RWPE2 (cell line): ENCODE data around the gene WWOX.

Experiments used
- ATAC-seq: fragments of 200-7000 bp; cut with Tn5 transposase; 3 replicates; pipeline ENCODE4 v1.9.1; 2021; ENCODE audit warnings: low read depth
- DNase-seq: peaks from one replicate; pipeline ENCODE4 v3.0.0-alpha.2; 2020; ENCODE audit warnings: low spot score
- H3K27ac ChIP-seq: fragments of 450-650 bp; 2 replicates; pipeline ENCODE4 v1.5.1; 2017; ENCODE audit warnings: mild to moderate bottlenecking; ENCODE audit not compliant: poor library complexity, severe bottlenecking
- H3K27me3 ChIP-seq: fragments of 250-450 bp; sonication (Bioruptor Pico); 2 replicates; pipeline ENCODE4 v1.5.1; 2021; ENCODE audit warnings: mild to moderate bottlenecking, moderate library complexity; ENCODE audit not compliant: insufficient read depth, poor library complexity, severe bottlenecking
- H3K36me3 ChIP-seq: fragments of 250-450 bp; sonication (Bioruptor Pico); 2 replicates; pipeline ENCODE4 v1.5.1; 2020; ENCODE audit warnings: low read depth, mild to moderate bottlenecking, moderate library complexity
- H3K4me1 ChIP-seq: fragments of 250-450 bp; sonication (Bioruptor Pico); 2 replicates; pipeline ENCODE4 v1.5.1; 2021; ENCODE audit warnings: mild to moderate bottlenecking, moderate library complexity; ENCODE audit not compliant: insufficient read depth, poor library complexity, severe bottlenecking
- H3K4me3 ChIP-seq: fragments of 250-450 bp; sonication (Bioruptor Pico); 2 replicates; pipeline ENCODE4 v1.5.1; 2021; ENCODE audit warnings: mild to moderate bottlenecking, moderate library complexity; ENCODE audit not compliant: severe bottlenecking
- H3K9me3 ChIP-seq: fragments of 250-450 bp; sonication (Bioruptor Pico); 2 replicates; pipeline ENCODE4 v1.5.1; 2021; ENCODE audit warnings: mild to moderate bottlenecking, moderate library complexity; ENCODE audit not compliant: severe bottlenecking
- TF ChIP-seq, protein P1 (sequence below): fragments of 450-650 bp; IDR thresholded peaks from one replicate; pipeline ENCODE4 v1.5.1; 2017; ENCODE audit warnings: mild to moderate bottlenecking, moderate library complexity; ENCODE audit not compliant: poor library complexity, severe bottlenecking

The WWOX gene

DNA sequence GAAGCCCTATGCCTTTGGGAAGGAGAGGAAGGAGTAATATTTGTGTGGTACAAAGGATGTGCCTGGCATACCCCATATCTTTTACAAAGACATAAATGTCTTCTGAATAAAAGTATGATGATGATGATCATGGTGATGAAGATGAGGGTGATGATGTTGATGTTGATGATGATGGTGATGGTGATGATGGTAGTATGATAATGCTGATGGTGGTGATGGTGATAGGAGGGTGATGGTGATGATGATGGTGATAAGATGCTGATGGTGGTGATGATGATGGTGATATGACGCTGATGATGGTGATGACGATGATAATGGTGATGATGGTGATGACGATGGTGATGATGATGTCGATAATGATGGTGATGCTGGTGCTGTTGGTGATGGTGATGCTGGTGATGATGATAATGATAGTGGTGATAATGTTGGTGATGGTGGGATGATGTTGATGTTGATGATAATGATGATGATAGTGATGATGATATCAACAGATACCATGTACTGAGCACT lies 684.2 kb downstream of the WWOX start:
- H3K9me3 ChIP-seq, result no peaks in the 10 kb centered on the region
- H3K4me1 ChIP-seq, result no peaks in the 10 kb centered on the region
- TF ChIP-seq, protein P1, sequence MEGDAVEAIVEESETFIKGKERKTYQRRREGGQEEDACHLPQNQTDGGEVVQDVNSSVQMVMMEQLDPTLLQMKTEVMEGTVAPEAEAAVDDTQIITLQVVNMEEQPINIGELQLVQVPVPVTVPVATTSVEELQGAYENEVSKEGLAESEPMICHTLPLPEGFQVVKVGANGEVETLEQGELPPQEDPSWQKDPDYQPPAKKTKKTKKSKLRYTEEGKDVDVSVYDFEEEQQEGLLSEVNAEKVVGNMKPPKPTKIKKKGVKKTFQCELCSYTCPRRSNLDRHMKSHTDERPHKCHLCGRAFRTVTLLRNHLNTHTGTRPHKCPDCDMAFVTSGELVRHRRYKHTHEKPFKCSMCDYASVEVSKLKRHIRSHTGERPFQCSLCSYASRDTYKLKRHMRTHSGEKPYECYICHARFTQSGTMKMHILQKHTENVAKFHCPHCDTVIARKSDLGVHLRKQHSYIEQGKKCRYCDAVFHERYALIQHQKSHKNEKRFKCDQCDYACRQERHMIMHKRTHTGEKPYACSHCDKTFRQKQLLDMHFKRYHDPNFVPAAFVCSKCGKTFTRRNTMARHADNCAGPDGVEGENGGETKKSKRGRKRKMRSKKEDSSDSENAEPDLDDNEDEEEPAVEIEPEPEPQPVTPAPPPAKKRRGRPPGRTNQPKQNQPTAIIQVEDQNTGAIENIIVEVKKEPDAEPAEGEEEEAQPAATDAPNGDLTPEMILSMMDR, result no peak
- H3K27ac ChIP-seq, result no peak overlapping the region
- H3K36me3 ChIP-seq, result no peaks in the 10 kb centered on the region
- H3K4me3 ChIP-seq, result no peak overlapping the region
- ATAC-seq (no peak), DNase-seq (no peak)
- H3K27me3 ChIP-seq, result no peaks in the 10 kb centered on the region

DNA sequence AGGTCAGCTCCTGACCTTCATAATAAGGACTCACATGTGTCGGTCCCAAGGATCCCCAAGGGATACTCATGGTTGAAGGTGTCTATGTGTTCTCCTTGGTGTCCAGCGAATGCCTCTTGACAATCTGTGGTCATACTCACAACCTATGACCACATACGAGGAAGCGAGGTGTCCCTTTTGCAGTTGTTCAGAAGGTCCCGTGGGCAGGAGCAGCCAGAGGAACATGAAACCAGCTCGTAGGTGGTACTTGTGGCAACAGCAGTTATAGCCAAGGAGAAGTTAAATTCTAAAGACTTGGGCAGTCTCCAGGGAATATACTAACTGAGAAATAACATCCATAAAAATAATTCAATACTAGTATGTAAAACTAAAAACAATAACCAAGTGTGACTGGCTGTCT lies 685.3 kb downstream of the WWOX start:
- Histone ChIP-seq H3K27ac (no peak overlapping the region), H3K36me3 (no peaks in the 10 kb centered on the region), H3K27me3 (no peaks in the 10 kb centered on the region), H3K4me3 (no peak overlapping the region), H3K9me3 (no peaks in the 10 kb centered on the region), H3K4me1 (no peaks in the 10 kb centered on the region)
- DNase-seq, result no peak
- TF ChIP-seq, protein P1, result no peak
- no peak for ATAC-seq

DNA sequence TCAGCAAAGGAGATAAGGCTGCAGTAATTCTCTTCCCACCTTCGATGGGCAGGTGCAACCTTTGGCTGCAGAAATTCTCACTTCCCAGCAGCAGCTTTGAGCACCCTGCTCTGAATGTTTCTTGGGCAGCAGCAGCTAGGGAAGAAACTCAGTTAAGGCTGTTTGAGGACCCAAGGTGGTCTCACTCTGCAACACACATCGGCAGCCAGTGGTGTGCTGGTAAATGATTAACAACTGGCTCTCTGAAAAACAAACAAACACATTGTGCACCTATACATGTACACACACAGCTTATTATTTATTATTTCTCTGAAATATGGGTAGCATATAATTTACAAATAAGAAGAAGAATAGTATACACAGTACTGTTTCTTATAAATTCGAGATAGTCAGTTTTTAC lies 685.8 kb downstream of the WWOX start:
- ATAC-seq, result no peak
- Histone ChIP-seq H3K36me3 (no peaks in the 10 kb centered on the region), H3K27me3 (no peaks in the 10 kb centered on the region), H3K9me3 (no peaks in the 10 kb centered on the region), H3K27ac (no peak overlapping the region), H3K4me1 (no peaks in the 10 kb centered on the region), H3K4me3 (no peak overlapping the region)
- TF ChIP-seq, protein P1, result no peak
- DNase-seq, result no peak

DNA sequence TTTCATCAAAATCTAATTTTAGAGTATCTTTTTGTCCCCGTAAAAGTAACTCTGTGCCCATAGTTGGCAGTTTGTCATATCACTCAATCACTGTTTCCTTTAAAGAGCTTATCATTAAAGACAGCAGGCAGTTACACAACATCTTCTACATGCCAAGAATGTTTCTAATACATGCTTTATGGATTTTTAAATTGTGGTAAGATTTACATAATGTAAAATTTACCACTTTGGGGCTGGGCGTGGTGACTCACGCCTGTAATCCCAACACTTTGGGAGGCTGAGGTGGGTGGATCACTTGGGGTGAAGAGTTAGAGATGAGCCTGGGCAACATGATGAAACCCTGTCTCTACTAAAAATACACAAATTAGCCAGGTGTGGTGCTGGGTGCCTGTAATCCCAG lies 687.2 kb downstream of the WWOX start:
- Histone ChIP-seq H3K4me1 (no peaks in the 10 kb centered on the region), H3K27ac (no peak overlapping the region), H3K4me3 (no peak overlapping the region), H3K36me3 (no peaks in the 10 kb centered on the region), H3K27me3 (no peaks in the 10 kb centered on the region), H3K9me3 (no peaks in the 10 kb centered on the region)
- DNase-seq (no peak), ATAC-seq (peak; percentile 77)
- TF ChIP-seq, protein P1, result no peak

DNA sequence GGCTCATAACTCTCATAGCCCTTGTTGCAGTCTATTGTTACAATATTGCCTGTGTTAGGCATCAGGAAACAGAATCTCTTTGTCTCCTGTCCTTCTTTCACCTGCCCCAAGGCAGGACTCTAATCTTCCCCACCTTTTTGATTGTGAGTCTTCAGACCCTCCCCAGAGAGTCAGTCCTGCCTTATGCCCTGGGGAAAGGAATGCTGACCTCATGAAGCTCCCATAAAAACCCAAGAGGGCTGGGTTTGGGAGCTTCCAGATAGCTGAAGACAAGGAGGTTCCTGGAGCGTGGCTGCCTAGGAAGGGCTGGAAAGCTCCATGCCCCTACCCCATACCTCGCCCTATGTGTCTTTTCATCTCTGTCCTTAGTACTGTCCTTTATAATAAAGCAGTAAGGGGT lies 688.8 kb downstream of the WWOX start:
- no peaks in the 10 kb centered on the region for H3K4me1 ChIP-seq
- H3K36me3 ChIP-seq, result no peaks in the 10 kb centered on the region
- no peak overlapping the region for H3K4me3 ChIP-seq
- H3K27me3 ChIP-seq, result no peaks in the 10 kb centered on the region
- no peaks in the 10 kb centered on the region for H3K9me3 ChIP-seq
- ATAC-seq (no peak), DNase-seq (no peak)
- TF ChIP-seq, protein P1, result no peak
- H3K27ac ChIP-seq, result no peak overlapping the region
